ENCODE measurements around the gene WDR45. TPM values are rescaled to one million over a fixed set of nuclear protein-coding genes. Genes with fewer than 3 reads are reported as not detected.

The WDR45 gene
- total RNA-seq, 1 donor from 2014 or later, result 63.2 TPM

- TF ChIP-seq, protein P1, sequence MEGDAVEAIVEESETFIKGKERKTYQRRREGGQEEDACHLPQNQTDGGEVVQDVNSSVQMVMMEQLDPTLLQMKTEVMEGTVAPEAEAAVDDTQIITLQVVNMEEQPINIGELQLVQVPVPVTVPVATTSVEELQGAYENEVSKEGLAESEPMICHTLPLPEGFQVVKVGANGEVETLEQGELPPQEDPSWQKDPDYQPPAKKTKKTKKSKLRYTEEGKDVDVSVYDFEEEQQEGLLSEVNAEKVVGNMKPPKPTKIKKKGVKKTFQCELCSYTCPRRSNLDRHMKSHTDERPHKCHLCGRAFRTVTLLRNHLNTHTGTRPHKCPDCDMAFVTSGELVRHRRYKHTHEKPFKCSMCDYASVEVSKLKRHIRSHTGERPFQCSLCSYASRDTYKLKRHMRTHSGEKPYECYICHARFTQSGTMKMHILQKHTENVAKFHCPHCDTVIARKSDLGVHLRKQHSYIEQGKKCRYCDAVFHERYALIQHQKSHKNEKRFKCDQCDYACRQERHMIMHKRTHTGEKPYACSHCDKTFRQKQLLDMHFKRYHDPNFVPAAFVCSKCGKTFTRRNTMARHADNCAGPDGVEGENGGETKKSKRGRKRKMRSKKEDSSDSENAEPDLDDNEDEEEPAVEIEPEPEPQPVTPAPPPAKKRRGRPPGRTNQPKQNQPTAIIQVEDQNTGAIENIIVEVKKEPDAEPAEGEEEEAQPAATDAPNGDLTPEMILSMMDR (IDR thresholded peaks at IDR 0.05), result no peak
These were observed 39.9 kb downstream of the WDR45 start for GRCh38 chrX:49039598-49040375.

GRCh38 chrX:49037883-49038475 is 41.7 kb downstream of the WDR45 start:
- ATAC-seq, result no peak
- Histone ChIP-seq H3K9me3 (no peaks in the 10 kb centered on the region), H3K27ac (no peak overlapping the region), H3K36me3 (peaks cover 50% of the 10 kb centered on the region), H3K4me3 (no peak overlapping the region), H3K27me3 (no peaks in the 10 kb centered on the region), H3K4me1 (peaks cover 20% of the 10 kb centered on the region)
- intact Hi-C loops (cut with DNase I), result no loop called here
- TF ChIP-seq, protein P1 (IDR thresholded peaks at IDR 0.05), result no peak
- DNase-seq, result no peak

More at GRCh38 chrX:49039598-49040375, 39.9 kb downstream of the WDR45 start:
- DNase-seq (peak; percentile 81), ATAC-seq (peak; percentile 44)
- Histone ChIP-seq H3K9me3 (no peaks in the 10 kb centered on the region), H3K27ac (peak overlapping the region; percentile 65), H3K36me3 (peaks cover 32% of the 10 kb centered on the region), H3K4me3 (peak overlapping the region; percentile 75), H3K27me3 (no peaks in the 10 kb centered on the region), H3K4me1 (peaks cover 20% of the 10 kb centered on the region)
- intact Hi-C loops (cut with DNase I), result no loop called here

DNA sequence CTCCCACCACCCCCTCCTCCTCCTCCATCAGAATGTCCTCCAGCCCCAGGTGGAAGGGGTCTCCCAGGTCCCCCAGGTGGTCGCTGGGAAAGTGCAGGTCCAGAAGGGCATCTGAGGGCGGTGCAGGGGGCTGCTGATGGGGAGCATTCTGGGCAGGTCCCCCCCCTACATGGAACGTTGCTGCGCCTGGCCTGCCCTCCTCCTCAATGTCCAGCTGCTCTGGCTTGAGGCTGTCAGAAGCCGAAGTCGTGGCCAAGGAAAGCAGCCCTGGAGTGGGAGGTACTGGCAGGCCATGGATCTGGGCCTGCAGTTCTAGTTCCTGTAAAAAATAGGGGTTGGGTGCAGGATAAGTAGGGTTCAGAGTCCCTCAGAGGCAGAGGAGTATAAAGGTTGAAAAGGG is 49.4 kb downstream of the WDR45 start:
- ATAC-seq, result no peak
- Histone ChIP-seq H3K27ac (no peak overlapping the region), H3K27me3 (no peaks in the 10 kb centered on the region), H3K4me3 (no peak overlapping the region), H3K4me1 (no peaks in the 10 kb centered on the region), H3K36me3 (peaks cover 29% of the 10 kb centered on the region), H3K9me3 (no peaks in the 10 kb centered on the region)
- TF ChIP-seq, protein P1 (IDR thresholded peaks at IDR 0.05), result no peak
- intact Hi-C loops (cut with DNase I), result no loop called here
- DNase-seq, result no peak

DNA sequence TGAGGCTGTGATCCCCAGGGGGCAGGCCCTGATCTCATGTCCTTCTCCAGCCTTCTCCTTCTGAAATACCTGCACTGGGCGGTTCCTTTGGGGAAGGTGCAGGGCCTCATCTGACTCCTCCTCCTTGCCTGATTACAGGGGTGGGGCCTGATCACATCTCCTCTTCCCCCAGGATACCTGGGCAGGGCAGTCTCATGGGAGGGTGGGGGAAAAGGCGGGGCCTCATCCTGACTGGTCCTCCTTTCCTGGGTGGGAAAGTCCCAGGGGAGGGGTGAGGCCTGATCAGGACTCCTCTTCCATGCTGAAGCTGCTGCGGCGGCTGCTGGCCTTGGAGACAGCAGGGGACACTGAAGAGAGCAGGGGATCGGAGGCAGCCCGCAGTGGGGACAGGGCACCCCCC is 49.8 kb downstream of the WDR45 start:
- TF ChIP-seq, protein P1 (IDR thresholded peaks at IDR 0.05), result no peak
- intact Hi-C loops (cut with DNase I), result no loop called here
- Histone ChIP-seq H3K27me3 (no peaks in the 10 kb centered on the region), H3K27ac (no peak overlapping the region), H3K4me1 (no peaks in the 10 kb centered on the region), H3K36me3 (peaks cover 27% of the 10 kb centered on the region), H3K4me3 (no peak overlapping the region), H3K9me3 (no peaks in the 10 kb centered on the region)
- ATAC-seq (peak; percentile 50), DNase-seq (no peak)

Other genes with a start within 250 kb of the WDR45 start
- gene PCSK1N, start 244.3 kb downstream of the WDR45 start, total RNA-seq, result 4.3 TPM
- gene TIMM17B, start 182.1 kb downstream of the WDR45 start, total RNA-seq, result 32.9 TPM
- 61.3 TPM for gene PQBP1, start 182.0 kb downstream of the WDR45 start, total RNA-seq
- gene SLC35A2, start 168.2 kb downstream of the WDR45 start, total RNA-seq, result 22.6 TPM
- 14.4 TPM for gene PIM2, start 160.9 kb downstream of the WDR45 start, total RNA-seq
- 42.6 TPM for gene OTUD5, start 122.3 kb downstream of the WDR45 start, total RNA-seq
- gene KCND1, start 108.0 kb downstream of the WDR45 start, total RNA-seq, result 1.2 TPM
- 52.8 TPM for gene GRIPAP1, start 77.6 kb downstream of the WDR45 start, total RNA-seq
- gene TFE3, start 36.5 kb downstream of the WDR45 start, total RNA-seq, result 62.4 TPM
- 10.8 TPM for gene CCDC120, start 20.9 kb downstream of the WDR45 start, total RNA-seq
- 17.3 TPM for gene PRAF2, start 5.9 kb downstream of the WDR45 start, total RNA-seq
- 19.3 TPM for gene GPKOW, start 43.8 kb upstream of the WDR45 start, total RNA-seq
- gene MAGIX, start 82.9 kb upstream of the WDR45 start, total RNA-seq, result 7.1 TPM
- 90.9 TPM for gene PLP2, start 92.0 kb upstream of the WDR45 start, total RNA-seq
- gene PRICKLE3, start 106.5 kb upstream of the WDR45 start, total RNA-seq, result 16.4 TPM
- gene SYP, start 120.3 kb upstream of the WDR45 start, total RNA-seq, result 3.5 TPM
- gene CACNA1F, start 153.5 kb upstream of the WDR45 start, total RNA-seq, result 1.4 TPM
- gene CCDC22, start 155.6 kb upstream of the WDR45 start, total RNA-seq, result 17.4 TPM
- 0.35 TPM for gene FOXP3, start 184.8 kb upstream of the WDR45 start, total RNA-seq
- 6.0 TPM for gene PPP1R3F, start 189.9 kb upstream of the WDR45 start, total RNA-seq
- not detected for gene GAGE10, start 223.8 kb upstream of the WDR45 start, total RNA-seq
- not detected for gene GAGE12J, start 242.2 kb upstream of the WDR45 start, total RNA-seq

Data from upper lobe of right lung (tissue), 1 donor.